Head of caudate nucleus (tissue), 42 donors: ENCODE measurements around the gene PCNX2.

Experiments used
- DNase-seq, 42 donors: peaks; one replicate each; pipeline versions ENCODE4 v3.0.0 to v3.0.0-alpha.2; 2020 to 2021; ENCODE audit warnings: mixed read lengths in 7 of 42
- intact Hi-C: fragments of 100-400 bp; cut with DNase I; formaldehyde crosslinking; loops from one replicate; pipeline ENCODE4 v1.15.0; 2022

Gene PCNX2

DNA sequence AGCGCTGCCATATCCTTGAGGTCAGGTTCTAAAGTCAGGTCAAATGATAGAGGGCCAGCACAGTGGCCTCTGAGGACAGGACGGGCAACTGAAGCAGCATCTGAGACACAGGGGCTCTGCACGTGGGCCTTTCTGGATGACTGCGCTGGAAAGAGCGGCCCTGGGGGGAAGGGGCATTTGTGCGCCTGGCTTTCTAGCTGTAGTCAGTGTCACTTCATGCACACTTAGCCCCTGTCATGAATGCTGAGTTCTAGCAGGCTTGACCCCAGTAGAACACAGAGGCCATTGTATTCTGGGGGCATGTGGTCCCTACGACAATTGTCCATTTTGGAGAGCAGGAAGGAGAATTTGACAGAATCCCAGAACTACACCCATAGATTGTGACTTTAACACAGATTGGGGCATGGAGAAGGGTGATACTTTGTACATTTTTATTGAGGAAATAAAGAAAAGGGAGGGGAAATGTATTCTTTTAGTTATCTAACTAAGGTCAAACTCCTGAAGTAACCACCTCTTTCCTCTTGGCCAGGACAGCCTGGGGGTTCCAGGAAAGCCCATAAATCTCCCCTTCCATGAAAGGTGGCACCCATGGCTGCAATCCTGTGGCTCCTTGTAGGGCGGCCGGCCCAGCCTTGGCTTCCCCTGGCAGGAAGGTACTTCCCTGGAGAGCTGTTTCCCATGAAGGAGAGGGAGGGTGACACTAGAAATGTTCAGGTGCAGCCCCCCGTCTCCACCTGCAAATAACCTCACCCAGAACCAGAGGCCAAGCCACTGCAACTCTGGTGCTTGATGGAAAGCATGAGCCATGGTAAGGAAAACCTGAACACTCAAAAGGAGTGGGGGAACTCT is 310.7 kb downstream of the PCNX2 start:
- DNase-seq: peak in 40 of 42 donors; percentile 17 to 86 (median 64)
- intact Hi-C loops: no loop called here

DNA sequence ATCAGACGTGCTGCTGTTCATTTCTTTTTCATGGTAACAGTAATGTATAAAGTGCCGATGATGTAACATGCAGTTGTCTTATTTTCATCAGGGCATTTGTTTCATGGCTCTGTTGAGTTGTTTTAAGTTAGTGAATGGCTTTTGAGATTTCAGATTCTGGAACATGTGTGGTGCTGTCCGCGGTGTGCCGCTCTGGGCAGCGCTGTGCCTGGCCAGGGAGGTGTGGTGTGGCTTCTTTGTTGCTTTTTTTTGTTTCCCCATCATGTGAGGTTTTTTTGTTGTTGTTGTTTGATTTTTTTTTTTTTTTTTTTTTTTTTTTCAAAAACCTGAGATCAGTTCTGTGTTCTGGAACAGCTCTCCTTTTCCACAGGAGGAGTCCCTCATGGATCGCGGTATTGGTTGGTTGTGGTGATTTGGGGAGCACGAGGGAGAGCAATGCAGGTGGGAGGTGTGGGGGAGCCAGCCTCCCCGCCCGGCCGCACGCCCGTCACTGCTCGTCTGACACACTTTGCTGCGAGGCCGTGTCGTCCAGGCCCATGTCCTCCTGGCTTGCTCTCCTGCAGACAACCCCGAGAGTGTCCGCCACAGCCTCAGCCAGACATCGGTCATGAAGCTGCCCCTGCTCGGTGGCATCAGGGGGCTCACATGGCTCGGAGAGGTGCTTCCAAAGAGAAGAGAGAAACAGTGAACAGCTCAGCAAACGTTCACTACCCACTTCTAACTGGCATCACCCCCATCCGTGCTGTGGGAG is 311.5 kb downstream of the PCNX2 start:
- peak in 1 of 42 donors; percentile 36 for DNase-seq

DNA sequence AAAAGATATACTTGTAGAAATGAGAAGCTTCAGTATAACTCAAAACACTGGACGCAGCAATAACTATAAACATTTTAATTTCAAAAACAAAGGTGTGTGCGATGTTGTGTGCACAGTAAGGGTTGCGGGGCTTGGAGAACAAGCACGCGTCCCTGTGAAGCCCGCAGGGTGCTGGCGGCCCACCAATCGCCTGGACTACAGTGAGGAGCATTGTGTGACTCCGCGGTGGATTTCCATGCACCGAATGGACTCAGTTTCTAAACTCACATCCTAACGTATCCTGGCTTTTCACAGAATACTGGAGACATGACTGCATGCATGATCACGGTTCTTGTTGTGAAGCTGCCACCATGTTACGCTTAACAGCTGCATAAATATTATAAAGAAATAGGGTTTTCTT is 312.1 kb downstream of the PCNX2 start:
- intact Hi-C loops: no loop called here
- peak in 13 of 42 donors; percentile 34 to 77 (median 53) for DNase-seq

More for the DNA sequence above, 311.5 kb downstream of the PCNX2 start:
- intact Hi-C loops: no loop called here

DNA sequence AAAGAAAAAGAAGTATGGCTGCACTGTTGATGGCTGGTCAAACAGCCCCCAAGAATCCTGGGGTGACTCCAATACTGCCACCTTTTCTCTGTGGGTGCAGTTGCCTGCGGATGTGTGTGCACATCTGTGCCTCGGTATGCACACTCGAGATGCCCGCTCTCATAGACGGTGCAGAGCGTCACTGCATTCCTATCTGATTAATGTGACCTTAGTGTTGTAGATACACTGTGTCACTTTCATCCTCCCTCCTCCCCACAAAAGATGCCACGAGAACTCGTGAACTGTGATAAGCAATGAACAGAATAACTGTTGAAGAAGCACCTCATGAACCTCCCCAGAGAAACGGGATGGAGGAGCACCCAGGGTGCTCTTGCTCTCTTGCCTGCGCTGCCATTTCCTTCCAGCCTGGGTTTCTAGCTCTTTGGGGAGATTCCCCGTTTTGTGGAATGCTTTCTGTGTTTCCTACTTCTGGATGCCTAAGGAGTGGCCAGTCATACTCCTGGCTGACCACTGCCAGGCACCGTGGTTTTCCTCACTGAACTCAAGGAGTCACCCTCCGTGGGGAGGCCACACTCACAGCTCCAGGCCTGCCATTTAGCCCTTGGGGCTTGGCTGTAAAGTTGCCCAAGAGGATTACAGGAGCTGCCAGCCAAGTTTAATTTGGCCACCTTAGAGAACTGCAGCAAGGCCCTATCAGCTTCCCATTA is 313.1 kb downstream of the PCNX2 start:
- intact Hi-C loops: no loop called here
- DNase-seq: peak in 1 of 42 donors; percentile 47

DNA sequence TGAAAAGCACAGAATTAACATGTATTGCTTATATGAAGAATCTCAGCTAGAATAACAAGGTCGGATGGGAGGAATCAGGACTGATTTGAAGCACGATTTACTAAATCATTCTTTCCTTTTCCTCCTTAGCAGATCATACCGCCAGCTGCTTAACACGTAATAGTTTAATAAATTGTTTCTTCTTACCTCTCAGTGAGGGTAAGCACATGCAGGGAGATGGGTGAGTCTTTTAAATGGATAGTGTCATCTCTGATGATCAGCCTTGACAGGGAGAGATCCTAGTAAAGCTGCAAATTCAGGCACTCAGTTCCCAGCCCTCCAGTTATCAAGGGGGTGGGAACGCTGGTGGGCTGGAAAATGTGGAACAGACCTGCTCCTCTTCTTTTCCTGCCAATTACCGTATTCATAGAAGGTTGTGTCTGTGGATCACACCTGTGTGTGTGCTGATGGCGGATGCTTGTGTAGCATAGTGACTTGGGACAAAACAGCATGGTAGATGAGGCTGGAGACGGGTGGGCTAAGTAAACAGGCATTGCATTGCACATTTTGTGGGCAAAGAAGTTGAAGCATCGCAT is 314.5 kb downstream of the PCNX2 start:
- intact Hi-C loops: no loop called here
- peak in 31 of 42 donors; percentile 24 to 80 (median 56) for DNase-seq

DNA sequence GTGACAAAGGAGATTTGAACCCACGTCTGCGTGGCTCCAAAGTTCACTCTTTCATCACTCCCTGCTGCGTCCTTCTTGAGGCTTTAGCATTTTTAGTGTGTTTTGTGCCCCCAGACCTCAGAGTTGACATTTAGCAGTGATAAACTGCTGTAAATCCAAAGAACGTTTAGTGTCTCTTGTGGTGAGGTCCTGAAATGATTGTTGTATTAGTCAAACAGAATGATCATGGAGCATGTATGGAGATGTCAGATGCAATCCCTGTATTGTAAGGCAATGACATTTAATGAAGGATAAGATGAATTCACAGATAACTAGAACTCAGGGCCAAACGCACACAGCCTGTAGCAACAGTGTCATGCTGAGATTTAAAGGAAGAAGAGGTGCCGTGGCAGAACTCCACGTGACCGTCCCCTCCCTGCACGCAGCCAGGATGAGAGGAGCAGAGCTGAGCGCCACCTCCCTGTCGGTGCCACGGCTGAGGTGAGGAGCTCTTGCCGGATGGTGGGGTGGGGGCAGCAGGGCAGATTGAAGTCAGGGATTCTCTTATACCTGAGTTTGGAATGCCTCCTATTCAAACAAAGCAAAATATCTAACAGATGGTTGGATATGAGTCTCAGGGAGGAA is 315.1 kb downstream of the PCNX2 start:
- intact Hi-C loops: no loop called here
- peak; percentile 46 to 93 (median 76) for DNase-seq

DNA sequence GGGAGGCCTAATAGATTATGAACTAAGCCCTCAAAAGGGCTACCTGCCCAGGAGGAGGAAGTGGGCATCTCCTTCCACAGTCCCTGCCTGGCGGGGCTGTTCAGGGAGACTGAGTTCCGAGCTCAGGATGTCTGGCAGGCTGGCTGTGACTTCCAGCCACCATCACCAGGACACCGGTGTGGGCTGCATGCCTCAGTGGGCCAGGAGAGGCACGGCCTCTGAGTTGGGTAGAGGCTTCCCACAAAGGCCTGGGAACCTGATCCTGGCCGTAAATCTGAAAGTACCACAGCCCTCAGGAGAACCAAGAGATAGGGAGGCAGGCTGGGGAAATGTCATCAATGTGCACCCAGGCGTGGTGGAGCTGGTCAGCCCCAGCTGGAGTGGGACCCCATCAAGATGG is 316.0 kb downstream of the PCNX2 start:
- intact Hi-C loops: no loop called here
- peak in 1 of 42 donors; percentile 33 for DNase-seq

DNA sequence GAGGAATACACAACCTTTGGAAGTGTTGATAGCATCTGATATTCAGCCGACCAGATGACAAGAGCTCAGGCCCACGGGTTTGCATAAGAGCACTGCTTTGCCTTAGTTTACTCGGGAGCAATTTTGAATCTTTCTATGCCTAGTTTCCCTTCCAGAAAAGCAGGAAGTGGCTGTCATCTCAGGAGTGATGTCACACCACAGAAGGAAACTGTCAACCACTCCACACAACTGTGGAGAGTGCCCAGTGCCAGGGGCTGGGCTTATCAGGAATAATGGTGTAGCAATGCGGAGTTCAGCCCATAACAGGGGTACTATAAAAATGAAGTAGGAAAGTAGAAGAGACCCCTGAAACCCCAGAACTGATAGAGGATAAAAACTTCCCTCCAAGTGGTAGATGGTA is 316.7 kb downstream of the PCNX2 start:
- DNase-seq: no peak
- intact Hi-C loops: no loop called here

DNA sequence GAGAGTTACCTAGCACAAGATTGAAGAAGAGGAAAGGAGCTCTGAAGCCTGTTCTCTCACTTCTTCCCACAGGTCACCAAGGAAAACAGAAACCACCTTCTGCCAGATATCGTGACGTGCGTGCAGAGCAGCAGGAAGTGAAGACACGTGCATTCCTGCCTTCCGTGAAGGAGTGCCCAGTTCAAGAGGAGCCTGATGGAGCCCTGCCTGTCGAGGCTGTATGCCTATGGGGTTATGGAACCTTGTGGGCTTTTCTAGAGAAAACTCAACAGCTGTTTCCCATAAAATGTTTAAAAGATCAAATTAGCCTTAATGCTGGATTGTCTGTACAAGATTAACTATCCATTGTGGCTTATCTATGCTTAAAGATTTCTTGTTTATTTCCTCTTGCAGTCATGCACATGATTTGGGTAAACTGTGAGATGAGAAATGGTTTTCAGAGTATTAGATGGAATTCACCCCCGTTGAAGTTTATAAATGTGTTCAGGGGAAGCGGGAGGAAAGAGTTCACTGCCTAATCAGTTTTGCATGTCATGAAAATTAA is 317.4 kb downstream of the PCNX2 start:
- intact Hi-C loops: no loop called here
- no peak for DNase-seq

DNA sequence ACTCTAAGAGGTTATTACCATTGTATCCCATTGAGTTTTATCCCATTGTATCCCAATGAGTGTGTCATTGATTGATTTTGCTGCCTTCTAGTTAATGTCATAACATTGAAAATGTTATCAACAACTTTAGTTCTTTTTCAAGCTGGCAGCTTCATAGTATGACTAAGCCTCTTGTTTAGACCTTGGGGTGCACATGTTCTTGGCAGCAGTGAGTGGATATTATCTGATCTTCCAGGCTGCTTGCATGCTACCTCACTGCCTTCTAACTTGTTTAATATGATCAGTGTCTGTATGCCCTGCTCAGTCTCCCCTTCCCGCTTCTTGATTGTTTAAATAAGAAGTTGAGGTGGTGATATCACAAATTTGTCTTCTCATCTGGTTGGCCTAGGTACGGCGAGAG is 320.6 kb downstream of the PCNX2 start:
- intact Hi-C loops: no loop called here
- DNase-seq: no peak

DNA sequence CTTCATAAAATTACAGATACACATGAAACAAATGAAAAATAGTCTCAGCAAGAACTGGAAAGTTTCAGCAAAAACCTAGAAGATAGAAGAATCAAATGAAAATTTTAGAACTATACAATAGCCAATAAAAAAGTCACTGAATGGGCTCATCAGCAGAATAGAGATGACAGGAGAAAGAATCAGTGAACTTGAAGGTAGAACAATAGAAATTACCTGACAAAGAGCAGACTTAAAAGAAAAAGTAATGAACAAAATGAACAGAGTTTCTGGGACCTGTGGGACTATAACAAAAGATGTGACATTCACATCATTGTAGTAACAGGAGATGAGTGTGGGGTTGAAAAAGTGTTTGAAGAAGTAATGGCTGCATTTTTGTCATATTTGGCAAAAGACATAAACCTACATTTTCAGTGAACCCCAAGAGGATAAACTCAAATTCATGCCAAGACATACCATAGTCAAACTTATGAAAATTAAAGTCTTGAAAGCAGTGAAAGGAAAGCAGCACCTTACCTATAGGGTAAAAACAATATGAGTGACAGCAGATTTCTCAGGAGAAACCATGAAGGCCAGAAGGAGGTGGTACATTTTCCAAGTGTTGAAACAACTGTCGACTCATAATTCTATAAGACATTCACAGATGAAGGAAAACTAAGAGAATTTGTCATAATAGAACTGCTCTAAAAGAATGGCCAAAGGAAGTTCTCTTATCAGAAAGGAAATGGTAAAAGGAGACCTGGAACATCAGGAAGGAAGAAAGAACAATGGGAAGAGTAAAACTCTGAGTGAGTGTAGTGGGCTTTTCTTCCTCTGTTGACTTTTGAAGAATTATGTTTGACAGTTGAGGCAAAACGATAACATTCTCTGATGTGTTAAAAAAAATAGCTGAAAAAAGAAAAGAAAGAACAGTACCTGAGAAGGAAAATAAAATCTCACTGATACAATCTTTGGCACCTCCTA is 321.6 kb downstream of the PCNX2 start:
- intact Hi-C loops: no loop called here
- no peak for DNase-seq

DNA sequence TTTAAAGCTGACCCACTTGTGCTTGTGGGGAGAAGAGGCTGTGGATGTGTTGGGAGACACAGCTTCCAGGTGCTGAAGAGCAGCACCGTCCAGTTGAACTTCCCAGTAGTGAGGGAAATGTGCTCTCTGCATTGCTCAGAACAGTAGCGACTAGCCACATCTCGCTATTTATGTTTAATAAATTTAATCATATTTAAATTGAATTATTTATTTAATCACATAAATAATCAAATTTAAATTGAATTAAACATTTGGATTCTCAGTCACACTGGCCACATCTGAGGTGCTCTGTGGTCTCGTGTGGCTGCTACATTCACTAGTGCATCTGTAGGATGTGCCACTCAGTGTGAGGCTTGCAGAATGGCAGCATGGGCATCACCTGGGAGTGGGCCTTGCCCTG is 325.0 kb downstream of the PCNX2 start:
- no peak for DNase-seq
- intact Hi-C loops: no loop called here

DNA sequence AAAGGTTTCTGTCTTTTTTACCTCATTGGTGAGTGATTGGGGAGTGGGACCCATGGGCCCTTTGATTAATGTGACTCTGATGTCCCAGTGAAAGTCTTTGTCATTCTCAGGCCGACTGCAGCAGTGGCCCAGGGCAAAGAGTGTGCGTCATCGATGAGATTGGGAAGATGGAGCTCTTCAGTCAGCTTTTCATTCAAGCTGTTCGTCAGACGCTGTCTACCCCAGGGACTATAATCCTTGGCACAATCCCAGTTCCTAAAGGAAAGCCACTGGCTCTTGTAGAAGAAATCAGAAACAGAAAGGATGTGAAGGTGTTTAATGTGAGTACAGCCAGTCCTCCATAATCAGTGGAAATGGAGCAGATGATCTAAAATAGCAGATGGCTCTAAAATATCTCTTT is 325.7 kb downstream of the PCNX2 start:
- intact Hi-C loops: no loop called here
- no peak for DNase-seq

DNA sequence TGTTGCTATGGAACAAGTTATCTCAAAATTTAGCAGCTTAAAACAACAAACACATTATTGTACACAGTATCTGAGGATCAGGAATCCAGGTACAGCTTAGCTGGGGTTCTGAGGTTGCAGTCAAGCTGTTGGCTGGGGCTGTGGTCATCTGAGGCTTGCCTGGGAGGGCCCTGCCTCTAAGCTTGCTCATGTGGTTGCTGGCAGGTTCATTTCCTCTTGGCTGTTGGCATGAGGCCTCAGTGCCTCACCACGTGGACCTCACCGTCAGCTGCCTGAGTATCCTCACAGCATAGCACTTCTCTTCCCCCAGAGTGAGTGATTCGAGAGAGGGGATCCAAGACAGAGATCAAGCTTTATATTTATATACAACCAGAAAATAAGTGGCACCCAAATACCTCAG is 326.6 kb downstream of the PCNX2 start:
- intact Hi-C loops: no loop called here
- peak in 24 of 42 donors; percentile 21 to 65 (median 45) for DNase-seq

DNA sequence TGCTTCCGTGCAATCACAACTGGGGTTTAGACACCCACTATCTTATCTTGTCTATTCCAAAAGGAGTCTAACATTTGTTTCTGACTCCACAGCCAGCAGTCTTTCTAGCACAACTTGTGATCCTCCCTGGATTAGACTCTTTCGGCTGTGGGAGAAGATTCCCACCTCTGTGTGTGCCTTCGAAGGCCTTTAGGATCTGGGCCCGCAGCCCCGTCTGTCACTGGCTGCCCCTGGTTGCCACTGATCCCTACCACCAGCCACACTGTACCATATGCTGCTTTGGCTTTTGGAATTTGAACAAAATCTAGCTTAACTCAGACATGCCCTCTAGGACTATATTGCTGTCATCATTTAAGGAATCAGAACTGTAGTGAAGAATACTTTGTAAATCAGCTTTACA is 327.1 kb downstream of the PCNX2 start:
- DNase-seq: no peak
- intact Hi-C loops: no loop called here

DNA sequence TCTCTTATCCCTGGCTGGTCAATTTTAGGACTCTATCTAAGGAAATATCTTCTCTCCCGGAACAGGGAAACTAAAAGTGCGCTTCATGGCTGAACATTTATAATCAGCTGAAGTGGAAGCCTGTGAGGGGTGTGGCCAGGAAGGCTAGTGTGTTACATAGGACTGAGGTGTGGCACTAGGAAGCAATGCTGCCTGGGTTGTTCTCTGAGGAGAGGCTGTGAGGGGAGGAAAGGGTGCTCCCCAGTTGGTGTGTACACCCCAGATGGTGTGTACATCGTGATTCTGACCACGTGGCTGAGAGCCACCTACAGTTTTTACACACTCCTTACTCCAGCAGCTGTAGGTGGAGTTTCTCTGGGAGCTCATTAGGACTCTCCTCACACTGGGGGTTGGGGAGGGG is 328.9 kb downstream of the PCNX2 start:
- DNase-seq: no peak
- intact Hi-C loops: no loop called here

DNA sequence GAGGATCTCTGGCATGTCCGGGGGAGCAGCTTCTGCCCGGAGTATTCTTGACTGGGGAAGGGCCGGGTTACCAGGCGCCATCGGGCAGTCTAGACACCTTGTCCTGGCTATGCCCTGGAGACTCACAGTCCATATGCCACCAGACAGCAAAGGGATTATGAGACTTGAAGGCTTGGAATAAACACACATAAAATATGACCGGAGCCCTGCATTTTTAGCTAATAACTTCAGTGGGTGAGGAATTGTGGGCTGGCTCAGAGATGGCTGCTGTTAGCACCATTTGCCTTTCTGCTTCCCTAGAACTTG is 329.7 kb downstream of the PCNX2 start:
- DNase-seq: no peak
- intact Hi-C loops: no loop called here
